Measurements from ENCODE around the gene SOX12.
"Not testable (repeated sequence)": the region's sequence is repeated elsewhere in the genome, so short reads cannot be mapped to it uniquely, and the experiment has no call there.

Gene SOX12

DNA sequence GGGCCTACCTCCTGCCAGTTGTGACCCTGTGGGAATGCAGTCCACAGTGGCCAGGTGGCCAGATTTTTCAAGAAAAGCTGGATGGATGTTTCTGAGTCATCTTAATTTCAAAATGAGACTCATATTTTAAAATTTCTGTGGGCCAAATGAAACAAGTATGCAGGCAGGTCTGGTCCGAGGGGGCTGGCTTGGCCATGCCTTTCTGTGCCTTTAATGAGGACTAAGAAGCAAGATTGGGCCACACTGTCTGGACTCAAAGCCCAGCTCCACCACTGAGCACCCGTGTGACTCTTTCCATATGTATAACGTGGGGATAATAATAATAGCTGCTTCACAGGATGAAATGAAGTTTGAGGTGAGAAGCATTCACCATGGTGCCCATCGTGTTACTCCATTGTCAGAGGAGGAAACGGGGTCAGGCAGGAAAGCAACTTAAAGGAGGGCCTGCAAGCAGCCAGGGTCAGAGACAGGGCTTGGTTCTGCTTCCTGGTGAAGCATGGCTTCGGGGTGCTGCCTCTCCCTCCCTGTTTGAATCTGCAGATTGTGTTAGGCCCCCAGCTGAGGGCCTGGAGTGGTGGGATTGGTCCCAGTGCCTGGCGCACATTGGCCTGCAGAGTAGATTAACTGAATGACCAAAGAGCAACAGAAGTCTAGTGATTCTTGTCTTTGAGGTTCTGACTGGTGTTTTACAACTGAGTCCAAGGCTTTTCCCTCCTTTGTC, 3.8 kb downstream of the SOX12 start:
- DNase-seq (ENCODE audit: low read depth in 1 of 2, low spot score in 1 of 2), result no peak

DNA sequence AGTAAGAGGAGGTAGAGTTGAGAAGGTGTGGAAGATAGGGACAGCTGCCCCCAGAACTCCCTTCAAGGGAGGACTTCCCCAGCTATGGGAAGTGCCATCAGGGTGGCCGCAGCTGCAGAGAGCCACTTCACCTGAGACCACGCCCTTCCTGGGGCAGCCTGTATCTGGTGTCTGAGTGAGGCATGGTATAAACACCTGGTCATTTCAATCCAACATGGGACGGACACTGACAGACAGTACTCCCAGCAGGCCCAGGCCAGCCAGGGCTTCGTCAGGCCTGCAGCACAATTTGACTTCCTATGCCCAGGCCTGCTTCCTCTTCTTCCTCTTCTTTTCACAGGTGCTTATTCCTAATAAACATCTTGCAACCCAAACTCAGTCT, 4.5 kb downstream of the SOX12 start:
- no peak for DNase-seq (ENCODE audit: low read depth in 1 of 2, low spot score in 1 of 2)

DNA sequence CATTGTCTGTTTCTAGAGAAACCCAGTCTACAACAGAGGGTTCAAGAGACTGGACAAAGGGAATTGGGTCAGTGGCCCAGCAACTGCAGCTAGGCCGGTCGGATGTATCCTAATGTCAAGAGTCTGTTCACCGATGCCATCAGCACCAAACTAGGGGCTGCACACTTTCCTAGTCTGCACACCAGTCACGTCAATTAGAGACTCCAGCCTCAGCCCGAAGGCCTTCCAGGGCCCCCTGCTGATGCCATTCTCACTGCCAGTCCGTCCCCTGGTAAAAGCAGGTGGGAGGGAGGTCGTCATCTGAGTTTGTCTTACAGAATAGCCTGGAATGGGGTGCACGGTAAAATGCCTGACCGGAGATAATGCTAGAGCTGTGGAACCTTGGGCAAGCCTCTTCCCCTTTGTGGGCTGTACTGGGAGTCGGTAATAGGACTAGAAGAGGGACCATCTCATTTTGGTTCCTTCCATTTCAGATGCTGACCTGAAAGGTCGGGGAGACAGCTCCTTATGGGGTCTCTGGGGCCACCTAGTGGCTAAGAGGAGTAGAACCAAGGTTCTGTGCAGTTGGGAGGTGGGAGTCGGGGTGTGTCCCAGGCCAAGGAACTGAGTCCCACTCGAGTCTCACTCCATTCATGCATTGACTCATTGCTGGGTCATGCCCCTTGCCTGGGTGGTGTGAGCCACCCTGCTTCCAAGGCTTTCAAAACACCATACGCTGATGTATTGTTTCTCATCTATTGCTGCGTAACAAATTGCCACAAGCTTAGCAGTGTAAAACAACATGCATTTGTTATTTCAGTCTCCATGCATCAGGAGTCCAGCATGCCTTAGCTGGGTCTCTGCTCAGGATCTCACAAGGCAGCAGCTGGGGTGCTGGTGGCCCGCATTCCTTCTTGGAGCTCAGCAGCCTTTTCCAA, 5.1 kb downstream of the SOX12 start:
- DNase-seq (ENCODE audit: low read depth in 1 of 2, low spot score in 1 of 2), result no peak

DNA sequence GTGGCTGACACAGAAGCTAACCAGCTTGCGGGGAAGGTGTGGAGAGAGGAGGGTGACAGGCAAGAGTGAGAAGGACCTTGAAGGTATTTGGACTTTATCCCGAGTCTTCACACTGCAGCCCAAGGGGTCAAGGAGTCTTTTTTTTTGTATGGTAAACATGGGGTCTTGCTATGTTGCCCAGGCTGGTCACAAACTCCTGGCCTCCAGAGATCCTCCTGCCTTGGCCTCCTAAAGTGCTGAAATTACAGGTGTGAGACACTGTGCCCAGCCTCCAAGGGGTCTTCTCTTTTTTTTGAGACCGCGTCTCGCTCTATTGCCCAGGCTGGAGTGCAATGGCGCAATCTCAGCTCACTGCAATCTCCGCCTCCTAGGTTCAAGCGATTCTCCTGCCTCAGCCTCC, 9.2 kb downstream of the SOX12 start:
- DNase-seq (ENCODE audit: low read depth in 1 of 2, low spot score in 1 of 2), result no peak

DNA sequence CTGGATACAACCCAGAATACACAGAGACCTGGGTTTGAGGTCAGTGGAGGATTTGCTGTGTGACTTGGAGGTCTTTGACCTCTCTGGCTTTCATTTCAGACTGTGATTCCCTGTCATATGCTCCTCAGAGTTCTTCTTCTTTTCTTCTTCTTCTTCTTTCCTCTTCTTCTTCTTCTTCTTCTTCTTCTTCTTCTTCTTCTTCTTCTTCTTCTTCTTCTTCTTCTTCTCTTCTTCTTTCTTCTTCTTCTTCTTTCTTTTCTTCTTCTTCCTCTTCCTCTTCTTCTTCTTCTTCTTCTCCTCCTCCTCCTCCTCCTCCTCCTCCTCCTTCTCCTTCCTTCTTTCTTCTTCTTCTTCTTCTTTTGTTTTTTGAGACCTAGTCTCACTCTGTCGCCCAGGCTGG, 10.7 kb downstream of the SOX12 start:
- DNase-seq (ENCODE audit: low read depth in 1 of 2, low spot score in 1 of 2), result not testable (repeated sequence)

DNA sequence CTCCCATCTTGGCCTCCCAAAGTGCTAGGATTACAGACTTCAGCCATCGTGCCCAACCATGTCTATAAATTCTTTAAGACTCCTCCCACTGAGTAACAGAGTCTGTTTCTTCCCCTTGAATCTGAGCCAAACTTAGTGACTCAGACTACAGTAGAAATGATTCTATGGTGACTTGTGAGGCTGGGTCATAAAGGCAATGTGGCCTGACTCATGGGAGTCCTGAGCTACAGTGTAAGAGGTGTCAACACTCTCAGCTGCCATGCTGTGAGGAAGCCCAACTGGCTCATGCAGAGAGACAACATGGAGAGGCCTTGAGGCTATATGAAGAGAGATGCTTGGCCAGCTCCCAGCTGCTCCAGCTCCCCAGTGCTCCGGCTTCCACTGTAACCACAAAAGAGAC, 16.3 kb downstream of the SOX12 start:
- no peak for DNase-seq (ENCODE audit: low read depth in 1 of 2, low spot score in 1 of 2)

DNA sequence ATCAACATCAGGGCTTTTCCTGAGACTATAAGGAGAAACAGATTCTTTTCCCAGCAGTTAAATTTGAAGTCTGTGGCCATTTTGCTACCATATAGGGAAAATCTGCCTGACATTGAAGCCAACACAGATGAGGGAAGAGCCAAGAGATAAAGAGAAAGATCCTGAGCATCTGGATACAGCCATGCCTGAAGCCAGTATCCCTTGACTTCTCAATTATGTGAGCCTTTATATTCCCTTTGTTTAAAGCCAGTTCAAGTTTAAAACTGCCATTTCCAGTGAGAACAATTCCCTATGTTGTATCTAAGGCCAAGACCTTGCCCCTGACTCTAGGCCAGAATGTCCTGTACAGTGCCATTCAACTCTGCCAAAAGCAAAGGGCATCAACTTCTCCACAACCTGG, 17.8 kb downstream of the SOX12 start:
- DNase-seq (ENCODE audit: low read depth in 1 of 2, low spot score in 1 of 2), result no peak

DNA sequence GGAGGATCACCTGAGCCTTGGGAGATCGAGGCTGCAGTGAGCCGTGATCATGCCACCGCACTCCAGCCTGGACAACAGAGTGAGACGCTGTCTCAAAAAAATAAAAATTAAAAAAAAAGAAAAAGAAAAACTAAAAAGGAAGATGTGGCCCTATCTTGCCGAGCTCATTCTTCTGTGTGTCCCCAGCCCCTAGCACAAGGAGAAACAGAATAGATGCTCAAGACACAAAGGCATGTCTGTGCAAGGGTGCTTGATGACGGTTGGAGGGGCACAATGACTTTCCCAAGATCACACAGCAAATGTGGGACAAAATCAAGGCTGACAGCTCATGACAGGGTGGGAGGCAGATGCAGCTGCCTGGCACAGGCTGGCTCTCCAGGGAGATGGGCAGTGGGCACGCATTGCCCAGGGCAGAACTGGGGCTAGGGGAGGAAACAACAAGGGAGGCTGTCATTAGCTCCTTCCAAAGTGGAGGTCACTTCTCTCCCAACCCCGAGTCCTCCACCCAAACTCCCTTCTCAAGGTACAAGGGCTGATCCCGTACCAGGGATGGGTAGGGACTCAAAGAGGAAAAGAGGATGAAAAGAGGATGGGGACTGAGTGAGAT, 20.8 kb downstream of the SOX12 start:
- no peak for DNase-seq (ENCODE audit: low read depth in 1 of 2, low spot score in 1 of 2)

DNA sequence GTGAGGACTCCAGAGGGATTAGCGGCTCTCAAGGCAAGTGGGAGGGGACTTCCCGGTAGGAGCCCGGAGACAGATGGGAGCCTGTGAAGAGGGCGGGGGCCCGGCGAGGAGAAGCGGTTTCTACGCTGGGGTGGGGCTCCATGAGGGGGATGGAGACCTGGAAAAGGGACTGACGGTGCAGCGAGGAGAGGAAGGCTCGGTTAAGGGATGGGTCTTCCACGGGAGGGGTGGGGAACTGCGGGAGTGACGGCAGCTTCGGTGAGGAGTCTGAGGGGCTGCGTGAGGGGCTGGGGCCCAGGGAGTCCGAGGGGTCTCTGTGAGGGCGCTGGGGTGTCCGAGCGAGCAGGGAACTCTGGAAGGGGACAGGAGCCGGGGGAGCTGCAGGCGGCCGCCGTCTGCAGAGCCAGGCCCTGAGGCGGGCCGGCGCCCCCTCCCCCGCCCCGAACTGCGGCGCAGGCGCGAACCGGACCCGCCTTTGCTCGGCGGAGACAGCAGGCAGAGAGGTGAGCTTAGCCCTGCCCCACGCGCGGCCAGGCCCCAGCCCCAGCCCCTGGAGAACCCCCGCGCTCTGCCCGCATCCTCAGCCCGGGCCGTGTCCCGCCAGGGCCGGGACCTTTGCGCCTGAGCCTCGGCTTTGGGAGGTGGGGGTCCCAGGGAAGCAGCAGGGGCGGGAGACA, 21.4 kb downstream of the SOX12 start, which contains the start of gene NRSN2:
Gene NRSN2, plus strand, starts transcription at position 472 of the 677 bp plus-strand sequence. CDS start 2,533 bp downstream, outside the sequence.
- DNase-seq (ENCODE audit: low read depth in 1 of 2, low spot score in 1 of 2), result no peak

DNA sequence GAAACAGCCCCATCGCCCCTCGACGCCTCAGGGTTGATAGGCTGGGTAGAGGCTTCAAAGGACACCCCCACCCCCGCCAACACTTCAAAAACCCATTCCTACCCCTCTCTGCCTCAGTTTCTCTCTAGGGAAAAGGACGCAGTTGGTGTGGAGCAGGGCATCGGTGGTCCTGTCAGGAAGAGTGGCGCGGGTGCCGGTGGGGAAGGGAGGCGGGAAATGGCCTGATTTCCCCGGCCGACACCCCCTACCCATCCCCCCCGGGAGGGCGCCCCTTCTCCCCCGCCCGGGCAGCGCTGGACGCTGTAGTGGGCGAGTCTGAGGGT, 21.9 kb downstream of the SOX12 start:
- no peak for DNase-seq (ENCODE audit: low read depth in 1 of 2, low spot score in 1 of 2)

DNA sequence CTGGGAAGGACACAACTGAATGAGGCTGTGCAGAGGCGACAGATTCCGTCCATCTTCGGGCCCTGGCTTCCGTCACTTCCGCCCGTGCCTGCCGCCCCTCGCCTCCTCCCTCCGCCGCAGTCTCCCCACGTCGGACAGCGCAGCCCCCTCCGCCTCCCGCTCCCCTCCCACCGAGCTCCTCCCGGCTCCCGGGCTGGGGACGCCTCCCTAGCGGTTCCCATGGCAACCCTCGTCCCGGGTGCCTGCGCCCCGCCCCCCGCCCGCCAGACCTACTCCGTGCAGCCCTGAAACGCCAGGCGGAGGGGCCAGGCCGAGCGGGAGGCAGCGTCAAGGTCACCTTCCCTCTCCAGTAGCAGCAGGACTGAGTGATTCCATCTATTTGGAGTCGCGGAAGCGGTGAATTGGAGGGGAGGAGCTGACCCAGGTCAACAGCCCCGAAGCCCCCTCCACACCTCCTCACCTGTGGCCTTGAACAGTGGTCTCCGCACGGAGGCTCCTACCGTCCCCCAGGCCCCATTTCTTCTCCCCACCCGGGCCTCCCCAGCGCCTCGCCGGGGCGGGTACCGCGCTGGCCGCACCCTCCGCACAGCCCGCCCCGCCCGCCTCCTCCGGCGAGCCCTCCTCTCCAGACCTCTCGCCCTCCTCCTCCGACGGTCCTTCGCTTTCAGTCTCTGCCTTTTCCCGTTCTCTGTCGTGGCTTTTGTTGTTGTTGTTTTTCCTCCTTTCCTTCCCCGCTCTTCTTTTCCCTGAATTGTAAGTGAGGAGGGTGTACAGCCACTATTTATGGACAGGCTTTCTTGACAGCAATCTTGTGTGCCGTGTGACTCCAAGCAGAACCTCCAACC, 22.5 kb downstream of the SOX12 start:
- peak in 1 of 2 donors; percentile 33 for DNase-seq (ENCODE audit: low read depth in 1 of 2, low spot score in 1 of 2)

DNA sequence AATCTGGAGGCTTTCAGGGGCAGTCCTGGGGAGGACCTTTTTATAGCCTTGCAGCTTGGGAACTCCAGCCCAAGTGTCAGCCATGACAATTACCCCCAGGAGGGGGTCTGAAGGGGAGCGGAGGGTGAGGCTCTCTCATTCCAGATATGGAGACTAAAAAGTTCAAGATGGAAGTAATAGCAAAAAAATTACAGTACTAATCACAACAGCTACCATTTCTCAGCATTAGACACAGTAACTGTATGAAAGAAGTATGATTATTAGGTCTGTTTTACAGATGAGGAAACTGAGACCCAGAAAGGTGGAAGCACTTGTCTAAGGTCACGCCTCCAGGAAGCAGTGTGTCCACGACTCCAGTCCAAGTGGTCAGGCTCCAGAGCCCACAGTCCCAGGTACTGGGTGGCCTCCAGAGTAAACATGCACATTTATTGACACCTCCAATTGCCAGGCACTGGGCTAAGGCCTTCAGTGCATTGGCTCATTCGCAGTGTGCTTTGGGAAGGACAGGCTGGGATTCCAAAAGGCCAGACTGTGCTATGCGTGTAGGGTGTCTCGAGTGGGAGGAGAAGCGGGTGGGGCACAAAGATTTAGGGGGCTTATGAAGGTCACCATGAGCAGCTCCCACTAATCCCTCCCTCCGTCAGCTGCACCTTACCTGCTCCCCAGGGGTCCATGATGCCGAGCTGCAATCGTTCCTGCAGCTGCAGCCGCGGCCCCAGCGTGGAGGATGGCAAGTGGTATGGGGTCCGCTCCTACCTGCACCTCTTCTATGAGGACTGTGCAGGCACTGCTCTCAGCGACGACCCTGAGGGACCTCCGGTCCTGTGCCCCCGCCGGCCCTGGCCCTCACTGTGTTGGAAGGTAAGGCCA, 23.9 kb downstream of the SOX12 start:
- DNase-seq (ENCODE audit: low read depth in 1 of 2, low spot score in 1 of 2), result no peak

DNA sequence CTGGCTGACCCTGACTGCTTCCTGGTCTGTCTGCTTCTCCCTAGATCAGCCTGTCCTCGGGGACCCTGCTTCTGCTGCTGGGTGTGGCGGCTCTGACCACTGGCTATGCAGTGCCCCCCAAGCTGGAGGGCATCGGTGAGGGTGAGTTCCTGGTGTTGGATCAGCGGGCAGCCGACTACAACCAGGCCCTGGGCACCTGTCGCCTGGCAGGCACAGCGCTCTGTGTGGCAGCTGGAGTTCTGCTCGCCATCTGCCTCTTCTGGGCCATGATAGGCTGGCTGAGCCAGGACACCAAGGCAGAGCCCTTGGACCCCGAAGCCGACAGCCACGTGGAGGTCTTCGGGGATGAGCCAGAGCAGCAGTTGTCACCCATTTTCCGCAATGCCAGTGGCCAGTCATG, 27.8 kb downstream of the SOX12 start:
- no peak for DNase-seq (ENCODE audit: low read depth in 1 of 2, low spot score in 1 of 2)

DNA sequence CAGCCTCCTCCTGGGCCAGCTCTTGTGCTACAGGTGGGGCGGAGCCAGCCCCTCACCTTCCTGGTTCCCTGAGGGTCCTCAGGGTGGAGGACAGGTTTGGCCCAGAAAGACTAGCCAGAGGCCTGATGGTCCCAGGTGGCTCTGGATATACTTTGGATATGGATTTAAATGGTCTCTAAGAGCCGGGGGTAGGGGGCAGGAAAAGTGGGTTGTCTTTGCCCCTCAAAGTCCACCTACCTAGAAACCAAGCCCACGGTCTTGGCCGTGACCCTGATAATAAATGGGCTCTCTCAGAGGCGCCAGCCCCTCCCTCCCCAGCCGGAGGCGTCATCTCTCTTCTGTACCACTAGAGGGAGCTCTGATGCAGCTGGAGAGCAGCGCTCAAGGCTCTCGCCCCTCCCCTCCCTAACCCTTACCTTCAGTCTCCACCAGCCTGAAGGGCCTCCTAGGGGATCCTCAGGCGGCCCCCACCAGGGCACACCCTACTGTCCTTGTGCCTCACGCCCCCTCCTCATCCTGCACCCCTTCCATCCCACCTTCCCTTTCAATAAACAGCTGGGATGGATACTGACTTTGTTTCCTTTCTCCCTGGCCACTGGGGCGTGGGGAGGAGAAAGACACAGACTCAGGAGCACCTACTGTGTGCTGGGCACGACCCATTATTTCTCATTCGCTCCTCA, 29.1 kb downstream of the SOX12 start:
- DNase-seq (ENCODE audit: low read depth in 1 of 2, low spot score in 1 of 2), result peak; percentile 62 to 68

DNA sequence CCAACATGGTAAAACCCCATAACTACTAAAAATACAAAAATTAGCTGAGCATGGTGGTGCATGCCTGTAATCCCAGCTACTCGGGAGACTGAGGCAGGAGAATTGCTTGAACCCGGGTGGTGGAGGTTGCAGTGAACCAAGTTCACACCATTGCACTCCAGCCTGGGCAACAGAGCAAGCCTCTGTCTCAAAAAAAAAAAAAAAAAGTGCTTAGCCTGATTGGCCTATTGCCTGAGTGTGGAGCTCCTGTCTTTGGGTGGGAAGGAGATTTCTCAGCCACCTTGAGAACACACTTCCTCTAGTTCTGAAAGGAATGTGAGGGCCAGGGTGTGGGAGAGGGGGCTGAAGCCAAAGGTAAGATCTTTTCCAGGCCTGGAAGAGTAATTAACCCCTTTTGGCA, 30.8 kb downstream of the SOX12 start:
- not testable (repeated sequence) for DNase-seq (ENCODE audit: low read depth in 1 of 2, low spot score in 1 of 2)

DNA sequence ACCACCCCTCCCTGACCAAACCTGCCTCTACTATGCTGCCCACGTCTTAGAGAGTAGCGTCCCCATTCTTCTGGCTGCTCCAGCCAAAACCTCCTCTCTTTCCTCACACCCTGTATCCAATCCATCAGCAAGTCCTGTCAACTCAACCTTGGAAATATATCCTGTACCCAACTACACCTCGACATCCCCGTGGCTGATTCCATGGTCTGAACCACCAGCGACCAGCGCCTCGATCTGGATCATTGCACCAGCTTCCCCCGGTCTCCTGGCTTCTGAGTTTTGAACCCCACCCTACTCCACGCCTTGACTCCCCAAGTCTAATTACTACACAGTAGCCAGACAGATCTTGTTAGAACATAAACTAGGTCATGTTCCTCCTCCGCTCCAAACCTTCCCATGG, 31.4 kb downstream of the SOX12 start:
- no peak for DNase-seq (ENCODE audit: low read depth in 1 of 2, low spot score in 1 of 2)

DNA sequence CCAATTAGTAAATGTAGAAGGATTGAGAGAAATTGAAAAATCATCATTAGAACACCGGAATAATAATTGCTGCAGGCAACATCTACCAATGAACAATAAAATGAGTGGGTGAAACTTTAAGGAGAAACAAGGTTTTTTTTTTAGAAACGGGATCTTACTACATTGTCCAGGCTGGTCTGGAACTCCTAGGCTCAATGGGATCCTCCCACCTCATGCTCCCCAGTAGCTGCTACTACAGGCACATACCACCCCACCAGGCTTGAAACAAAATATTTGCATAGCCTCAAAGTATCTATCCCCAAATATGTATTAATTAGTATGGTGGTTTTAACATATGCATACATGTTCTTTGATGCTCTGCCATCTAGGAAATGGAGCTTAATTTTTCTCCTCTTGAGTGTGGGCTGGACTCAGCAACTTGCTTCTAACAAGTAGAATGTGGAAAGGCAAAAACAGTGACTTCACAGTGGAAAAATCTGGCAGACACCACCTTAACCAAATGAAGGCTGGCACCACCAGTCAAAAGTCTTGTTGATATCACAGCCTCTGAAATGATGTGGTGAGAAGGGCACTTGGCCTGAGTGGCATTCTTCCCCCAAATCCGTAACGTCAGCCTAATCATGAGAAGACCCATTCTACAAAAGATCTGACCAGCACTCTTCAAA, 33.7 kb downstream of the SOX12 start:
- DNase-seq (ENCODE audit: low read depth in 1 of 2, low spot score in 1 of 2), result no peak

DNA sequence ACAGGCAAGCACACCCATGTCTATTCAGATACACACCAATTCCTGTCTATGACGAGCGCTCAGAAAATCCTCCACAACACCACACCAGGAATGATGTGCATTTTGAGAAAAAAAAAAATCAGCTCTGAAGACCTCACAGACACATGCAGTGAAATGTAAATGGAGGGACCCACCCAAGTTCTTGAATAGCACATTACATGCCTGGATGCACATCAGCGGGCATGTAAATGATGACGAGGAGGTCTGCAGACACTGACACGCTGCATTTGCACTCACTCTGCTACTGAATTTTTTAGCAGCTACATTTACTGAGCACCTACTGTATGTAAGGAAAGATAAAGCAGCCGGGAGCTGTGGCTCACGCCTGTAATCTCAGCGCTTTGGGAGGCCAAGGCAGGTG, 36.2 kb downstream of the SOX12 start:
- DNase-seq (ENCODE audit: low read depth in 1 of 2, low spot score in 1 of 2), result no peak

All from stimulated activated CD4-positive, alpha-beta T cell treated with anti-CD3 and anti-CD28 coated beads, Interleukin-15, amount 100 ng/mL, for 1 hour (primary cell).